ENCODE measurements around the gene CSRNP2. TPM values are rescaled to one million over a fixed set of nuclear protein-coding genes. Genes with fewer than 3 reads are reported as not detected.

Gene CSRNP2
- total RNA-seq, 2 donors from 2014 or later: 17.1 to 19.4 TPM

- Histone ChIP-seq H3K27me3 (no peaks in the 10 kb centered on the region), H3K9me3 (no peaks in the 10 kb centered on the region), H3K36me3 (peaks cover 29% of the 10 kb centered on the region), H3K4me3 (peak overlapping the region; percentile 72 to 88), H3K27ac (no peak overlapping the region), H3K4me1 (peaks cover 0 to 20% of the 10 kb centered on the region in 2 donors)
- no peak for DNase-seq (ENCODE audit: low spot score)
- TF ChIP-seq, protein P1, sequence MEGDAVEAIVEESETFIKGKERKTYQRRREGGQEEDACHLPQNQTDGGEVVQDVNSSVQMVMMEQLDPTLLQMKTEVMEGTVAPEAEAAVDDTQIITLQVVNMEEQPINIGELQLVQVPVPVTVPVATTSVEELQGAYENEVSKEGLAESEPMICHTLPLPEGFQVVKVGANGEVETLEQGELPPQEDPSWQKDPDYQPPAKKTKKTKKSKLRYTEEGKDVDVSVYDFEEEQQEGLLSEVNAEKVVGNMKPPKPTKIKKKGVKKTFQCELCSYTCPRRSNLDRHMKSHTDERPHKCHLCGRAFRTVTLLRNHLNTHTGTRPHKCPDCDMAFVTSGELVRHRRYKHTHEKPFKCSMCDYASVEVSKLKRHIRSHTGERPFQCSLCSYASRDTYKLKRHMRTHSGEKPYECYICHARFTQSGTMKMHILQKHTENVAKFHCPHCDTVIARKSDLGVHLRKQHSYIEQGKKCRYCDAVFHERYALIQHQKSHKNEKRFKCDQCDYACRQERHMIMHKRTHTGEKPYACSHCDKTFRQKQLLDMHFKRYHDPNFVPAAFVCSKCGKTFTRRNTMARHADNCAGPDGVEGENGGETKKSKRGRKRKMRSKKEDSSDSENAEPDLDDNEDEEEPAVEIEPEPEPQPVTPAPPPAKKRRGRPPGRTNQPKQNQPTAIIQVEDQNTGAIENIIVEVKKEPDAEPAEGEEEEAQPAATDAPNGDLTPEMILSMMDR (IDR thresholded peaks at IDR 0.05): no peak
Measured at GRCh38 chr12:51049525-51049924, 33.9 kb downstream of the CSRNP2 start.

- Histone ChIP-seq H3K4me1 (peaks cover 0 to 20% of the 10 kb centered on the region in 2 donors), H3K27me3 (no peaks in the 10 kb centered on the region), H3K36me3 (peaks cover 21% of the 10 kb centered on the region), H3K4me3 (peak overlapping the region; percentile 72 to 88), H3K27ac (peak overlapping the region; percentile 96 to 99), H3K9me3 (no peaks in the 10 kb centered on the region)
- no peak for DNase-seq (ENCODE audit: low spot score)
- TF ChIP-seq, protein P1 (IDR thresholded peaks at IDR 0.05): no peak
Measured at GRCh38 chr12:51048661-51049251, 34.6 kb downstream of the CSRNP2 start.

DNA sequence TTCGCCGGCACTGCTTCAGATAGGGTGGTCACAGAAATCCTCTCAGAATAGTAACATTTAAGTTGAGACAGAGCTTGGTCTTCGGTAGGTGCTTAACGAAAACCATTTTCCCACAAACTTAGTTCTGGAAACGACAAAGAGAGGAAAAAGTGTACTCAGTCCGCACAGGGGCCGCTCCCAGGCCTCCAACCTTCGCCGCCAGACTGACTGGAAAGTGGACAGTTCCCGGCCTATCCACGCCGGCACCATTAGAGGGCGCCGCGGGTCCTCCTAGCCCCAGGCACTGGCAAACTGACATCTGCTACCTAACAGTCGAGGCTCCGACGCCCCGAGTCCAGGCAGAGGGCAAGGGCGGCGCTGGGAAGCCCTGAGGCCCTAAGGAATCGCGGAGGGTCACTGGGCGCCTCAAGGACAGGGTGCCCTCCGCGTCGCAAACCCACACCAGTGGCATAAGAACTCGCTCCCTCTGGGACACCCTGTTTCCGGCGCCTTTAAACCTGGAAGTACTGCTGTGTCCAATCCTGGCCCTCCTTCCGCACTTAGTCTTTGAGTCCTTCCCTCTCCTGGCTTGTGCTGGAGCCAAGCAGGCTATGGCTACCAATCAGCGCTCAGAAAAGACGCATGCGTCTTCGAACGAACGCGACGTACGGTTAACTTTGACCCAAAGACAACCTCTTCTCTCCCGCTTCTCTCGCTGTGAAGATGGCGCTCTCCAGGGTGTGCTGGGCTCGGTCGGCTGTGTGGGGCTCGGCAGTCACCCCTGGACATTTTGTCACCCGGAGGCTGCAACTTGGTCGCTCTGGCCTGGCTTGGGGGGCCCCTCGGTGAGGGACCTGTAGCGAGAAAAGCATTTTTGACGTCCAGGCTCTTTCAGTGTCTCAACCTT is 35.5 kb downstream of the CSRNP2 start, which contains the start of gene LETMD1:
TSS of gene LETMD1 (plus strand) at position 673 of the 886 bp plus-strand sequence. CDS start at position 703, 30 bp downstream.
- Histone ChIP-seq H3K27ac (peak within 1 kb of the TSS; percentile 96 to 99), H3K4me1 (peaks cover 0 to 20% of the 10 kb centered on the region in 2 donors), H3K4me3 (peak within 1 kb of the TSS; percentile 72 to 88), H3K27me3 (no peaks in the 10 kb centered on the region), H3K36me3 (peaks cover 13% of the 10 kb centered on the region), H3K9me3 (no peaks in the 10 kb centered on the region)
- DNase-seq (ENCODE audit: low spot score): peak; percentile 97
- TF ChIP-seq, protein P1 (IDR thresholded peaks at IDR 0.05): peak; percentile 83 to 96

DNA sequence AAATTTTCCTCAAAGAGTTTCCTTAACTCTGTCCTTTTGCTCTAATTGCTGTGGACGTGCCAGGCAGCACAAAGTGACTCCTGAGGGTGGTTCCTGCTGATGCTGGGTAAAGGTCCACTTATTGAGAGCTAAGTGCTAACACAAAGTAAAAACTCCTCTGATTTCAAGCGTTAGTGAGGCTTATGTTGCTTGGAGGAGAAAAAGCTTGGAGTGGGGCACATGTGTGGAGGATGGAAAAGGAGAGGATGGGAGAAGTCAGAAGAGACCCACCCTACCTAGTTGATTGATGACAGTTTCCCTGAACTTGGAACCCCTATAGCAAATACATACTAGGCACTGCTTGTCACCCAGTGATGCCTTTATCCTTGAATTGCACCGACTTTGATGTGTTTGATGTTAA is 47.1 kb downstream of the CSRNP2 start:
- Histone ChIP-seq H3K4me3 (no peak overlapping the region), H3K4me1 (no peaks in the 10 kb centered on the region)
- TF ChIP-seq, protein P1 (IDR thresholded peaks at IDR 0.05): no peak

DNA sequence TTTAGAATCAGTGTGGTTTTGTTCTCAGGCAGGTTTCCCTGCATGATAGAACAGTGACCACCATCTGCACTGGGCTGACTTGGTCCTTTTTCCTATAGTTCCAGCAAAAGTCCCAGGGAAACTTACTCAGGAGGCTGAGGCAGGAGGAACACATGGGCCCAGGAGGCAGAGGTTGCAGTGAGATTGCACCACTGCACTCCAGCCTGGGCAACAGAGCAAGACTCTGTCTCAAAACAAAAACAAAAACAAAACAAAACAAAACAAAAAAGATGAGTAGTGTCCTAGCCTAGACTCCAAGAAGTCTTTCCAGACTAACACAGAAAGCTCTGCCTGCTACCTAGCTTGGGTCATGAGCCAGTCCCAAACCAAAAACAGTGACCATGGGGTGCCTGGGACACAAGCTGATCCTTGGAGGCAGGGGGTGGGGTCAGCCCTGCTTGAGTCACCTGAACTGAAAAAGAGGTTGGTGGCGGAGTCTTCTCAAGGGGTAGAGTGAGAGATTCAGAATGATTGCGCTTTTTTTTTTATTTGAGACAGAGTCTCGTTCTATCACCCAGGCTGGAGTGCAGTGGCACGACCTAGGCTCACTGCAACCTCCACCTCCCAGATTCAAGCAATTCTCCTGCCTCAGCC is 49.8 kb downstream of the CSRNP2 start:
- TF ChIP-seq, protein P1 (IDR thresholded peaks at IDR 0.05): no peak
- Histone ChIP-seq H3K27ac (no peak overlapping the region), H3K4me1 (no peaks in the 10 kb centered on the region), H3K4me3 (no peak overlapping the region), H3K27me3 (no peaks in the 10 kb centered on the region), H3K36me3 (no peaks in the 10 kb centered on the region), H3K9me3 (no peaks in the 10 kb centered on the region)
- DNase-seq (ENCODE audit: low spot score): no peak

More for the DNA sequence above, 47.1 kb downstream of the CSRNP2 start:
- no peaks in the 10 kb centered on the region for H3K9me3 ChIP-seq
- H3K27ac ChIP-seq: no peak overlapping the region
- no peak for DNase-seq (ENCODE audit: low spot score)
- no peaks in the 10 kb centered on the region for H3K27me3 ChIP-seq
- H3K36me3 ChIP-seq: no peaks in the 10 kb centered on the region

All from right atrium auricular region (tissue), 2 donors.